Activated naive CD4-positive, alpha-beta T cell treated with anti-CD3 and anti-CD28 coated beads, Interleukin-2, amount 50 U/mL, for 16 hours (primary cell): Measurements from ENCODE around the gene UQCRH.

ENCODE experiments used
- DNase-seq: peaks from one replicate; pipeline ENCODE4 v3.0.0-alpha.2; 2020

Gene UQCRH

DNA sequence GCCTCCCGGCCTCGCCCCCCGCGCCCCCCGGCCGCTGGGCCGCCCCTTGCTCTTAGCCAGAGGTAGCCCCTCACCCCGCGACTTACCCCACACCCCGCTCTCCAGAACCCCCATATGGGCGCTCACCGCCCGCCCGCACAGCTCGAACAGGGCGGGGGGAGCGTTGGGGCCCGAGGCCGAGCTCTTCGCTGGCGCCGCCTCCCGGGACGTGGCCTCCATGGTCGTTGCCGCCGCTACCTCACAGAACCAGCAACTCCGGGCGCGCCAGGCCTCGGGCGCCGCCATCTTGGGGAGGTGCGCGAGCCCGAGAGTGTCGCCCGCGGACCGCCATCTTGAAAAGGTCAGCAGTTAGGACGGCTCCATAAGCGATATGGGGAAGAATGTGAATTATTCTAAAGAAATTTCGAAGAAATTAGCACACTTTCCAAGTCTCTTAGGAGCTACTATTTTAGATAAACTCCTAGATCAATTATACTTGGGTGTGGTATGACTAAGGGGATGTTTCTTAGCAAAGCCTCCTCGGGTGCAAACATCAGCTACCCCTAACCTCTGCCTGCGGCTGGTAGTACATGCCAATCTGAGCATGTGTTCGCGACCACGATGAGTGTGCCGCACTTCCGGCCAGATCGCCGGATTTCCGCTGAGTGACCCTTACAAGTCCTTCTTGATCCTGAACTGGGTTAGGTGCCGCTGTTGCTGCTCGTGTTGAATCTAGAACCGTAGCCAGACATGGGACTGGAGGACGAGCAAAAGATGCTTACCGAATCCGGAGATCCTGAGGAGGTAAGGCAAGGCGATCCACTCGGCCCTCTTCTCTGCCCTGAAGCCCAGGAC, at the start of gene UQCRH, which contains the start of gene LRRC41:
Gene UQCRH (plus strand): TSS at position 661 of the 834 bp plus-strand sequence. CDS start 69 bp downstream, at position 730.
Gene LRRC41 (minus strand): TSS at position 579 of the 834 bp plus-strand sequence. CDS start 294 bp downstream, at position 285.
- peak; percentile 92 for DNase-seq

DNA sequence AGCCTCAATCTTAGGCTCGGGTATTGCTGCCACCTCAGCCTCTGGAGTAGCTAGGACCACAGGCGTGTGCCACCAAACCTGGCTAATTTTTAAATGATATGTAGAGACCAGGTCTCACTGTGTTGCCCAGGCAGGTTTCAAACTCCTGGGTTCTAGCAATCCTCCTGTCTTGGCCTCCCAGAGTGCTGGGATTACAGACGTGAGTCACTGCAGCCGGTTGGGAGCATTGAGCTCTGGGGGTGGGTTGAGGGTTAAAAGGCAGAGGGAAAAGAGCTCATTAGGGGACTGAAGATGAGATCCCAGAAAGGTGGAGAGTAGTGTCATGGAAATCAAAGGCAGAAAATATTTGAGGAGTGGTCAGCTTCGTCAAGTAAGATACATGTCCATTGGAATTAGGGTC, 48.8 kb upstream of the UQCRH start:
- no peak for DNase-seq

DNA sequence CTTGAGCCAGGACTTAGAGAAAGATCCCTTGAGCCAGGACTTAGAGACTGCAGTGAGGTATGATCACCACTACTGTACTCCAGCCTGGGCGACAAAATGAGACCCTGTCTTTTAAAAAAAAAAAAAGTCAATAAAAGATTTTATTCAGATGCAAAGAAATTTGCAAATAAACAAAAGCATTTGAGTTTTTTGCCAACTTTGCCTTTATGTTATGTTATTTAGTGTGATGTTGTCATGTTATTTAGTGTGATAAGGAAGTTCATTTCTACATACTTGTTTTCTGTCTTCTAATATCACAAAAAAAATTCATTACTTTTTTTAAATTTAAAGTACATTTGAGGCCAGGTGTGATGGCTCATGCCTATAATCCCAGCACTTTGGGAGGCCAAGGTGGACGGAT, 47.0 kb upstream of the UQCRH start:
- no peak for DNase-seq

DNA sequence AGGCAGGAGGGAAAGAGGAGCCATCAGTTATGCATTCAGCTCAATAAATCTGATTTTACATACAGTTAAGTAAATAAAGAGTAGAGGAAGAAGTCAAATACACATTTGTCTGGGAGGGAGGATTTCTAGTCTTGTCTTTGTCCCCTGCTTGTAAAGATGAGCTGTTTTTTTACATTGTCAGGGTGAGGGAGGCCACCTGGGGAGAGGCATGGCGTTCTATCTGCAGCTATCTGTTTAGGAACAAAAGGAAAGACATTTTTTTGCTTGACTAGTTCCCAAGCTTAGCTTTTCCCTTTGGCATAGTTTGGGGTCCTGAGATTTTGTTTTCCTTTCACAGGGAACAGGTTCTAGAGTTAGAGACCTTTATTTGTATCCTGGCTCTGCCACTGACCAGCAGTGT, 41.0 kb upstream of the UQCRH start:
- DNase-seq = no peak

DNA sequence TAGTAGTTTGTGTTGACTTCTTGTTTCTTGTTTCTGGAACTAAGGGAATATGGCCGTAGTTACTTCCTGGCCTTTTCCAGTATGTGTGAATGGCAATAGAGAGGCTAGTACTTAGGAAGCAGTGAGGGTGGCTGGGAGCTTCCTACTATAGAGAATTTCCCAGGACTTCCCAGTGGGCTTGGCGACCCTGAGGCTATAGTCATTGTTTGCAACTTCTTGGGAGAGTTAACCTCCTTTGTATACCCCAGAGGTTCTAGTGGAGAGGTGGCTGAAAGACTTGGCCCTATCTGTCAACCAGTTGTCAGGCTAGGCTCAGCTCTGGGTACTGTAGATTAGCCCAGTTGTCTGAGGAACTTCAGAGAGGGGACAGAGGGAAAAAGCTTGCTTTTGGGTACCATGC, 40.4 kb upstream of the UQCRH start:
- no peak for DNase-seq

DNA sequence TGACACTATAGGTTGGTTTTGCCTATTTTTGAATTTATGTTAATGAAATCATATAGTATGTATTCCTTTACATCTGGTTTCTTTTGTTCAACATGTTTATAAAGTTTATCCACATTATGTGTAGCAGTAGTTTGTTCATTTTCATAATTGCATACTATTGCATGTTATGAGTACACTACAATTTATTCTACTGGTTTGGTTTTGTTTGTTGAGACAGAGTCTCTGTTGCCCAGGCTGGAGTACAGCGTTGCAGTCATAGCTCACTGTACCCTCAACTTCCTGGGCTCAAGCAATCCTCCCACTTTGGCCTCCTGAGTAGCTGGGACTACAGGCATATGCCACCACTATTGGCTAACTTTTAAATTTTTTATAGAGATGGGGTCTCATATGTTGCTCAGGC, 34.9 kb upstream of the UQCRH start:
- no peak for DNase-seq

DNA sequence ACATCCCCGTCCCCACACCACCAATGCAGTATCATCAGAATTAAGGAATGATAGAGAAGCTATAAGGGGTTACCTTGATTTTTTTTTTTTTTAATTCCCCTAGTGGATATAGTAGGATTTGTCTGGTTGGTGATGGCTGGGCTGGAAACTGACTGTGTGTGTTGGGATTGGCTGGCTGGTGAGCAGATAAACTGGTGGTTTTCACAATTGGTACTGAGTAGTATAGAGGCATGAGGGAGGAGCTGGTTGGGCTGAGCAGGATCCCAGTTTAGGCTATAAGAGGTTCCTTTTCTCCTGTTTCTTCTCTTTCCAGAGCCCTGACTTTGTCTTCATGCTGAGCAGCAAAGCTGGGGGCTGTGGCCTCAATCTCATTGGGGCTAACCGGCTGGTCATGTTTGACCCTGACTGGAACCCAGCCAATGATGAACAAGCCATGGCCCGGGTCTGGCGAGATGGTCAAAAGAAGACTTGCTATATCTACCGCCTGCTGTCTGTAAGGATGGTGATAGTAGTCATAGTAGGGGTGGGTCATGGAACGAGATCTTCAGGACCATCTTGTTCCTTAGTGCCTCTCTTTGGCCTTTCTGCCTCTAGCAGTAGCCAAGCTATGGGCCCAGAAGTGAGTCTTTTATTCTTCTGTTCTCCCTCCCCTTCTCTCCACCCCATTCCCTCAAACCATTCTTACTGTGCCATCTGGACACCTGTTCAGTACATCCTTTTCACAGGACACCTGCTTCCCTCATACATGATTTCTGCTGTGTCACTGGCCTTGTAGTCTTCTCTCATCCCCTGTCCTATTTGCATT, 29.1 kb upstream of the UQCRH start:
- DNase-seq = no peak

DNA sequence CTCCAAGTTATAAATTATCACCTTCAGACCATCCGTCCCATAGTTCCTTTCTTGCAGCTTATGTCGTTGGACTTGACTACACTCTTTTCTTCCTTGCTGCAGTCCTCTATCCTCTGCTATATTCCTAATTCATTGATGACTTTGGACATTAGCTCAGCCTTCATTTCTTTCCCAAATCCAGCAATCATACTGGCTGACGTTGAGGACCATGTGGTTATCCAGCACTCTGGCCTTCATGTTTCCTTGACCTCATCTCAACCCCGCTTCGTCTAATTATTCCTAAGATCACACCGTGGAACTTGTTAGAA, 28.5 kb upstream of the UQCRH start:
- no peak for DNase-seq

DNA sequence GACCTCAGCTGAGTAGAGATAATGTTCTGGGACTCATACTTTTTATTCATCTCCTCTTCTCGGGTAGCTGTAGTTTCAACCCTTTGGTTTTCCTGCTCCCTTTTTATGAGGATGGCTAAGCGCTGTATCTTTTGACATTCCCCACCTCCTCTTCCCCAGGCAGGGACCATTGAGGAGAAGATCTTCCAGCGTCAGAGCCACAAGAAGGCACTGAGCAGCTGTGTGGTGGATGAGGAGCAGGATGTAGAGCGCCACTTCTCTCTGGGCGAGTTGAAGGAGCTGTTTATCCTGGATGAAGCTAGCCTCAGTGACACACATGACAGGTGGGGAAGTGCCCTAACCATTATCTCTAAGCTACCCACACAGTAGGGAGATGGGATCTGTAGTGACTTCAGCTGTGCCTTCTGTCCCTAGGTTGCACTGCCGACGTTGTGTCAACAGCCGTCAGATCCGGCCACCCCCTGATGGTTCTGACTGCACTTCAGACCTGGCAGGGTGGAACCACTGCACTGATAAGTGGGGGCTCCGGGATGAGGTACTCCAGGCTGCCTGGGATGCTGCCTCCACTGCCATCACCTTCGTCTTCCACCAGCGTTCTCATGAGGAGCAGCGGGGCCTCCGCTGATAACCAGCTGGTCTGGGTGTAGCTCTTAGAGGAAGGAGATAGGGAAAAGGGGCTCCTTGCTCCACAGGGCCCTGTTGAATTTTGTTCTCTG, 25.7 kb upstream of the UQCRH start:
- DNase-seq = no peak

DNA sequence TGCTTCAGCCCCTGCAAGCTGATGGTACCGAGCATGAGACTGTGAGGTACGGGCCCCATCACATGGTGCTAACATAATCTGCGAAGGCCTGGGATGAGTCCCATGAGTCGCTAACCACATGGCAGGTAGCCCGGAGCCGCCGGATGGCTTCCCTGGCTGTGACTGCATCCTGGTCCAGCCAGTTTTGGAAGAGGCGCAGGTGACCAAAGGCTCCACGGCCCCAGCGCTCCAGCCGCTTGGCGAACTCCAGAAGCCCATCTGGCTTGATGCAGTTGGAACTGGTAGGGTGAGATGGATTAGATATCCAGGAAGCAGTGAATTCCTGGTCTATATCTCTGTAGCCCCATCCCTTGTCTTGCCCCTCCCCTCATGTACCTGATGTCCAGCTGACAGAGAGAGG, 24.7 kb upstream of the UQCRH start:
- DNase-seq = no peak

DNA sequence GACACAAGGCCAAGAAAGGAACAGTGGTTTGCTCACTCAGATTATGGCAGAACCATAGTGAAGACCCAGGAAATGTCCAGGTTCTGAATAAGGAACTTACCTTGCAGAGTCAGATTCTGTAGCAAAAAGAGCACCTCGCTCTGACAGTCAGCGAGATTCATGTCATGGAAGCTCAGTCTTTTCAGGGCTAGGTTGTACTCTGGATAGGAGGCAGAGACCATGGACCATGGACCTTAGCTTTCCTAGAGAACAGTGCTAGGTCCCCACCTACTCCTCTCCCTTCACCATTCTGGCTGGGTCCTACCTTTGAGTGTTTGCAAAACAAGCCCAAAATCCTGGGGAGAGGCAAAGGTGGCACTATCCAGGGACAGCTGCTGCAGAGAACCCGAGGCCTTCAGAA, 23.4 kb upstream of the UQCRH start:
- DNase-seq = no peak

DNA sequence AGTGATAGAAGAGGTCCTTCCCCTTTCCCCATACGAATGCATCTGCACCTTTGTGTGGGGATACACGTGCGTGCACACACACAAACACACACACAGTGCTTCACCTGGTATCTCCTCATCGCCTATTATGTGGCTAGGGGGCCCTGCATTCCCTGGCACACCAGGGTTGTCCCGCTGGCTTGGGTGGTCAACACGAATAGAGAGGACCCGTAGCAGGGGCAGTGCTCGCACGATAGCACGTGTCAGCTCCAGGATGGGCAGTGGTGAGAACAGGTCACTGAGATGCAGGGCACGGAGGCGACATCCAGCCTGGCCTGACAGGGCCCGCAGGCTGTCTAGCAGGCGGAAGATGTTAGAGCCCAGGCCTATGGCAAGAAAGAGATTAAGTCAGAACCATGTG, 22.5 kb upstream of the UQCRH start:
- no peak for DNase-seq

DNA sequence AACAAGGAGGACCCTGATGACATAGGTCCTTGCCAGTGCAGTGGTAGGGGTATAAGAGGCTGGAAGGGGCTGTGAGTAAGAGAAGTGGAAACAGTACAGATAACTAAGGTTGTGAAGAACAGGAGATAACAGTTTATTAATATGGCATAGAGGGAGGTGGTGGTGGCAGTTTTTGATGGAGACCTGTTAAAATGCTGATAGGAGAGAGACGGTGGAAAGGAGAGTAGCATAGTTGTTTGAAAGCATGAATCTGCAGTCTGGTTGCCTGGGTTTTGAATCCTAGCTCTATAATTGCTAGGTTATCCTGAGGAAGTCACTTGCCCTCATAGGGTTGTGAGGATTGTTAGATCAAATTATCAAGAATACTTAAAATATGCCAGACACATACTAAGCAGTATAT, 19.4 kb upstream of the UQCRH start:
- no peak for DNase-seq

DNA sequence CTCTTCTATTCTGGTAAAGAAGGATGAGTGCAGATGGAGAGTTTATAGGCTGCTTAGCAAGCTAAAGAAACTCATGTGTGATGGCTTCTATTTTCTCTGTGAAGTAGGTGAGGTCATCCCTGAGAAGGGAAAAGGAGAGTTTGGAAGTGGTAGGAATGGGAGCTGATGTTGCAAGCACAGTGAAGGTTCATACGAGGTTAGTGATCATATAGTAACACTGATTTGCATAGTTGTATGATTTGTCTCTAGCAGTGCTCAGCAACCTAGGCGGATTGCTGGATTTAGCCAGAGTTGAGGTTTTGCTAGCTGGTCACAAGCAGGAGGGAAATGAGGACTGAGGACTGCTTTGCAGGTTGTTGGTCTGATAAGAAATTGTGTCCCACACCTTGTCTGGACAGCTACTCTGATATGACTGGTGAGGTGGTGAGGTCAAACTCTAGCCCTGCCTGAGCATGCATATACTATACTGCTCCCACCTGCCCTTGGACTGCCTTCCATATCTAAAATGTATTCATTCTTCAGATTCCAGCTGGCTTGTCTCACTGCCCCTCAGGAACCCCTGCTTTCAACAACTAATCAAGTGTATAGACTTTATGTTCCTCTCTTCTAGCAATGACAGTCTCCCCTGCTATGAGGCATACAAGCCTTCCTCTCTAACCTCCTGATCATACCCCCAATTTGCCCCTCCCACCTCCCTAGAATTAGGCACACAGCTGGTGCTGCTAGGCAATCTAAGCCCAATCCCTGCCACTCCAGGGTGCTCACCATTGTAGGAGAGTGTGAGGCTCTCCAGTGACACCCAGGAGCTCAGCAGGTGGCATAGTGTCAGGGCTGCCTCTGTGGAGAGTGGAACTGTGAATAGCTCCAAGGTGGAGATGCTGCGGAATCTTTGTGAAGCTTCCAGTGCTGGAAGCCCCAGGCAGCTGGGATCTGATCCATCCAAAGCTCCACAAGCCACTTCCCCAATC, 18.6 kb upstream of the UQCRH start:
- DNase-seq = no peak

DNA sequence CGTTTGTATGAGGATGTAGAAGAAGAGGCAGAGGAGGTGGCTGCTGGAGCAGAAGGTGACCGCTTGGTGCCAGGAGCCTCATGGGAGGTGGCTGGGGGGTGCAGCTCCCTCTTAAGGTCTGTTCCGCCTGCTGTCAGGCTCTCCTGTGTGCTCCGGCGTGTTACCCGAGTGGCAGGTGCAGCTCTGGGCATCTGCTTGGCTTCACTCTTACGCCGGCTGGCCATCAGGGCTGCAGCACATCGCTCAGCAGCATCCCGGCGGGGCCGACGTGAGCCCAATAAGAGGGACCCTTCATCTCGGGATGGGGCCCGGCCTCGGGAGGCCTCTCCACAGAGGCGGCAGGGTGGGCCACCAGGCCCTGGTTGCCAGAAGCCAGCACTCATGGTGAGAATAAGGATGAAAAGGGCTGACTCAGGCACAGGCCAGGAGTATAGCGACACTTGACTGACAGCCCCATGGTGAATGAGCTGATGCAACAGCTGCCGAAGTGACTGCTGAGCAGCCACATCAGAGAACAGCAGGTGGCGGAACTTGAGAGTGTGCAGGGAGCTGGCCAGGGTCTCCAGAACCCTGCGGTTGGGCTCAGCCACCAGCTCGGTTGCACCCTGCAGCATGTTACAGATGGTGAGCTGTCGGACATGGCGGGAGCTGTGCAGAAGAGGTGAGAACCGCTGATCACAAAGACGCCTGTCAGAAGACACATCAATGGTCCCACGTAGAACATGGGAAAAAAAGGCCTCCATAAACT, 17.6 kb upstream of the UQCRH start:
- peak; percentile 41 for DNase-seq

DNA sequence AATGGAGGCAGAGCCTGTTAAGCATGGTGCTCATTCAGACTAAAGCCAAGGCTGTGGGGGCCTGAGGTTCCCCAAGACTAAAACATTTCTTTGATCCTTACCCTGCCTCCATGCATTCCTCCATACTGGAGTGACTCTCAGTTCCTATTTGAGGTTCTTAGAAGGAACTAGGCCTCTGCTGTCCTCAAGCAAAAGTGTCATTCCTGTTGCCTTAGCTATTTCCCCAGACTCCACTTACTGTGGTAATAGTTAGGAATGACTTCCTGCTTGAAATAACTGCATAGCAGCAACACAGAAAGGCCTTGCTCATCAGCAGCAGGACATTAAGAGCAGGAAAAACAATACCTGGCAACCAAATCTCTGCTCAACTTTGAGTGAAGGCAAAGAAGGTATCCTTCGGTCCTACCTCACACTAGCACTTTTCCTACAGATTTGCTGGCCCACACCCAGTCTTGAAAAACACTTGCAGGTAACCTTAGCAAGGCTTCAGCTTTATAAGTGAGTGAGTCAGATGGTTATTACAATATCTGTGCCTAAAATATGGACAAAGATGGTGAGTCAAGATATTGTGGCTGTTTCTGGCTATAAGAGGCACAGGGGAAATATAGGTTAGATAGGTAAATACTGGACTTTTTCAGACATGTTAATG, 14.9 kb upstream of the UQCRH start:
- no peak for DNase-seq

DNA sequence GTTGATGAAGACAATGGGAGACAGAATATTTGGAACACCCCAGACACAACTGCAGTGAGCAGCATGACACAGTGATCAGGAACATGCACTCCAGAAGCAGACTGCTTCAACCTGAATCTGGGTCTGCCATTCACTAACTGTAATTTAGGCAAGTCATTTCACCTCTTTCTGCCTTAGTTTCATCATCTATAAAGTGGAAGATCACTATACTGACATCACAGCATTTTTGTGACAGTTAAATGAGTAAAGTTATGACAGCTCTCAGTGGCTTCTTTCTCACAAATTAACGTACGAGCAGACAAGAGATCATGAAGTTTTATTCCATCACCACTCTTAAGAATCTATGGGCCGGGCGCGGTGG, 14.4 kb upstream of the UQCRH start:
- no peak for DNase-seq

DNA sequence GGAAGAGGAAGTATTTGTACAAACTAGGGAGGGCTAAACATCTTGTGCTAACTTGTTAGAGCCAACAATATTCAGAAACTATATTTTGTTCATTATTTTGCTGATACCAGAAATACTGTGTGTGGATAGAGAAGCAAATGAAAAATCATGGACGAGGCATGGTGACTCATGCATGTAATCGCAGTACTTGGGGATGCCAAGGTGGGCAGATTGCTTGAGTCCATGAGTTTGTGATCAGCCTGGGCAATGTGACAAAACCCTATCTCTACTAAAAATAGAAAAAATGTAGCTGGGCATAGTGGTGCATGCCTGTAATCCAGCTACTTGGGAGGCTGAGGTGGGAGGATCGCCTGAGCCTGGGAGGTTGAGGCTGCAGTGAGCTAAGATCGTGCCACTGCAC, 13.5 kb upstream of the UQCRH start:
- DNase-seq = no peak

DNA sequence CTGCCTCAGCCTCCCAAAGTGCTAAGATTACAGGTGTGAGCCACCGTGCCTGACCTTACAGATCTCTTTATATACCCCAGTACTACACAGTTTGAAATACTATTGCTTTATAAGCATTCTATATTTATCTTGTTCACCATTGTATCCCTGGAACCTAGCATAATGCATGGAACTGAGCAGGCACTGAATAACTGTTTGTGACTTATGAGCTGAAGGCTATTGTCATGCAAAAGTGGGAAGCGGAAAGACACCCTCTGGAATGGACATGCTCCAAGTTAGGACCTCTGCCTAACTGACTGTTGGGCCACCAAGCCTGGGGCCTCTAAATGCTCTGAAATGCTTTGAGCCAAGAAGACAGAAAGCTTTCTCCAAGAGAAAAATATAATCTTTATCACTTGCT, 8.2 kb upstream of the UQCRH start:
- no peak for DNase-seq

DNA sequence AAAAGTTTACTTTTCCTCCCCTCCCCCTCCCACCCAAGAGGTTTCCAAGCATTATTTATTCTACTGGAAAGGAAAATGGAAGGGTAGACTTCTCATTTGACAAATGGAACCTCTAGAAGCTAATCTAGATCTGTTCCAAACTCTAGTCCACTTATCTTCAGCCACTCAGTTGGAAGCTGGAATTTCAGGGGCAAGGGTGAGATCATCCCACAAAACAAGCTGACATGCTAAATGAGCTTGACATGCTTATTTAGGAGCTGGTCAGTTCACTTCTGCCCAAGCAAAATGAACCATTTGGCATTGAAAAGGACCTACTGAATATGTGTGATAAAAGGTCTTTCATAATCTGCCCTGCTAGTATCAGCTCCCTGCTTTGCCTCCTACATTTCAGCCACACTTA, 5.1 kb upstream of the UQCRH start:
- DNase-seq = no peak

DNA sequence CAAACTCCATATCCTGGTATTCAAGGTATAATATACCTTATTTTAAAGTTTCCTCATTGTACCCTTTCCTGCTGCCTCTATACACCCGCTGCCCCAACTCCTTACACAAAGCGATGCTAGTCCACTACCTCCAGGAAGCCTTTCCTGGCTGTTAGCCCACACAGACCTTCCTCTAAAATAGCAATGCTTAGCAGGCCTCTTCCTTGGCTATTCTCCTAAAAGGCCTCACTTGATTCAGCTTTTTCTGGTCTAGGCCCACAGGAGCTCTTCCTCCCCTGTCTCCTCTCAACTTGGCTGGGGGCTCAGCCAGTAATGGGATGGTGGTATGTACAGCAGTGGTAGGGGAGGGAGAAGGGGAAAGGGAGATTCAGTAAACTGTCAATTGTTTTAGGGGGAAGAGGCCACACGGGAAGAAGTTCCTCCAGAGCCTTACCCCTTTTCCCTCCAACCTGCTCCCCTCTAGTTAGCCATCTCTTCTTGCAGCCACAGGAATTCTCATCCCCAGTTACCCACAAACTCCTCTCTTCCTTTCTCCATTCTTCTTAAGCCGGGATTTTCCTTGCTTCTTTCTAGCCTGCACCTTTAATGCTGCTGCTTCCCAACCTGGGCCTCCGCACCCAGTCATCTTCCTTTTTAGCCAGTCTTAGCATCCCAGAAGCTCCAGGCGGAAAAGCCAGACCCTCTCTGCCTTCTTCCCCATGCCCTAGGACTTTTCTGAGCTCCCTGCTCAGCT, 2.7 kb upstream of the UQCRH start:
- no peak for DNase-seq
